Raji (cell line): ENCODE results near the gene FOXN1.

Experiments used
- POLR2A ChIP-seq: IDR thresholded peaks from 2 replicates; pipeline ENCODE4 v1.6.1; 2011; ENCODE audit warnings: low read depth, low read length, control low read depth; ENCODE audit not compliant: insufficient read depth

FOXN1 gene, protein sequence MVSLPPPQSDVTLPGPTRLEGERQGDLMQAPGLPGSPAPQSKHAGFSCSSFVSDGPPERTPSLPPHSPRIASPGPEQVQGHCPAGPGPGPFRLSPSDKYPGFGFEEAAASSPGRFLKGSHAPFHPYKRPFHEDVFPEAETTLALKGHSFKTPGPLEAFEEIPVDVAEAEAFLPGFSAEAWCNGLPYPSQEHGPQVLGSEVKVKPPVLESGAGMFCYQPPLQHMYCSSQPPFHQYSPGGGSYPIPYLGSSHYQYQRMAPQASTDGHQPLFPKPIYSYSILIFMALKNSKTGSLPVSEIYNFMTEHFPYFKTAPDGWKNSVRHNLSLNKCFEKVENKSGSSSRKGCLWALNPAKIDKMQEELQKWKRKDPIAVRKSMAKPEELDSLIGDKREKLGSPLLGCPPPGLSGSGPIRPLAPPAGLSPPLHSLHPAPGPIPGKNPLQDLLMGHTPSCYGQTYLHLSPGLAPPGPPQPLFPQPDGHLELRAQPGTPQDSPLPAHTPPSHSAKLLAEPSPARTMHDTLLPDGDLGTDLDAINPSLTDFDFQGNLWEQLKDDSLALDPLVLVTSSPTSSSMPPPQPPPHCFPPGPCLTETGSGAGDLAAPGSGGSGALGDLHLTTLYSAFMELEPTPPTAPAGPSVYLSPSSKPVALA

DNA sequence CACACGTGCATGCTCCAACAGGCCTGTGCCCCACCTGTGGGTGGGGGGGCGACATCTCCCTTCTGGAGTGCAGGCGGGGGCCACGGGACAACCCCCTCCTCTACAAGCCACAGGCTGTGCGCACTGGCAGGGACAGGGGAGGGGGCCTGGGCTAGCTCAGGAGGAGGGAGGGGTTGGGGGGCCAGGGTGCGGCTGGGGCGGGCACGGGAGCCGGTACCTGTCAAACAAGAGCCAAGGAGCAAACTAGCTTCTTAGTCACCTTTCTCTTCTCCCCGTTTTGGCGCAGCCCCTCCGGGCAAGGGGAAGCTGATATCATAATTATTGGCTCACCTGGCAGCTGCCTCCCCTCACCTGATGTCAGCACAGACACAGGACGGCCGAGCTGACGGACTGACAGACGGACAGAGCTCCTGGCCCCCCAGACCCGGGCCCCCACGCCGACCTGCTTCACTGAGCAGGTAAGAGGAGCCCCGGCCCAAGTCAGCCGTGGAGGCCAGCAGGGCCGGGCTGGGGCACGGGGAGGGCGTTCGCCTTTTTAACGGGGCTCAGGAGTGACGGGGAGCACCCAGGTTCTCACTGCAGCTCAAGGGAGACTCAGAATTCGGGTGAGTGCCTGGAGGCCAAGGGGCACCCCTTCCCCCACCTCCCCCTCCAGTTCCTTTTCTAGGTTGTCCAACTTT lies at the start of gene FOXN1:
Gene FOXN1, plus strand, starts transcription at position 363 of the 680 bp plus-strand sequence. CDS start 17,622 bp downstream, outside the sequence.
- no peak for TF ChIP-seq POLR2A

DNA sequence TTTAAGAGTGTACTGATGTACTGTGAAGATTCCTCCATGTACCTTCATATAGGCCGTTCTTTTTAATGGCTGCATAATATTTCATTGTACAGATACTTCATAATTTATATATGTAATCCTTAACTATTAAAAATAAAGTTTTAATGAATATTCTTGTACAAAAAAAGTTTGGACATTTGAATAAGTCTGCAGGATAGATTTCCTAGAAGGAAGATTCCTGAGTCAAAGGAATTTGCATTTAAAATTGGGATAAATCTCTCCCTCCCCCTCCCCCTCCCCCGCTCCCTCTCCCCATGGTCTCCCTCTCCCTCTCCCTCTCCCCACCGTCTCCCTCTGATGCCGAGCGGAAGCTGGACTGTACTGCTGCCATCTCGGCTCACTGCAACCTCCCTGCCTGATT lies 48.3 kb upstream of the FOXN1 start:
- no peak for TF ChIP-seq POLR2A

GRCh38 chr17:28460901-28461300 lies 45.2 kb upstream of the FOXN1 start:
- TF ChIP-seq POLR2A, result no peak

DNA sequence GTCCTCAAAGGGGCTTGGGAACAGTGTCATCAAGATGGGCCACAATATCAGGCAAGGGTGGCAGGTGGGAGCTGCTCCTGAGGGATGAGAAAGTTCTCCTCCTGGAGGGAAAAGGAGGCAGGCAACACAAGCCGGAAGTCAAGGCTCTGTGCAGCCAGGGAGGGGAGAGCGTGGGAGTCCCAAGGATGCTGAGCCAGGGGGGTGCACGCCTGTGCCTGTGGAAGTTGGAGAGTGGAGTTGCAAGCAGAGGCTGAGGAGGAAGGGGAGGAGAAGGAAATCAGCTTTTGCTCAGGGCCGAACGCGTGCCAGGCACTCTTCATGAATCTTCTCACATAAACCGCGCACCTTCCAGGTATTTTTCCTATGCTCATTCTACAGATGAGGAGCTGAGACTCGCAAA lies 40.1 kb upstream of the FOXN1 start:
- no peak for TF ChIP-seq POLR2A

- TF ChIP-seq POLR2A, result no peak
Observed at GRCh38 chr17:28466521-28467048, 39.6 kb upstream of the FOXN1 start.

GRCh38 chr17:28467456-28468025 lies 38.6 kb upstream of the FOXN1 start:
- TF ChIP-seq POLR2A, result no peak

DNA sequence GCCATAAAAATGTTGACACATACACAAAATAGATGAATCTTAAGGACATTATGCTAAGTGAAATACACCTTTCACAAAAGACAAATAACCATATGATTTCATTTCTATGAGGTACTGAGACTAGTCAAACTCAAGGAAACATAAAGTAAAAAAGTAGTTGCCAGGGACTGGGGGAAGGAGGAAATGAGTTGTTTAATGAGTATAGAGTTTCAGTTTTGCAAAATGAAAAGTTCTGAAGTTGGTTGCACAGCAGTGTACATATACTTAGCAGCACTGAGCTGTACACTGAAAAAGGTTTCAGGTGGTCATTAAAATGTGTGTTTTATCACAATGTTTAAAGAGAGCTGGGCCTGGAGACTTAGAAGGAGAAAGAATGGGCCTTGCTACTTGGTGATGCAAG lies 37.4 kb upstream of the FOXN1 start:
- TF ChIP-seq POLR2A, result no peak

- no peak for TF ChIP-seq POLR2A
Observed at GRCh38 chr17:28469376-28469775, 36.8 kb upstream of the FOXN1 start.

DNA sequence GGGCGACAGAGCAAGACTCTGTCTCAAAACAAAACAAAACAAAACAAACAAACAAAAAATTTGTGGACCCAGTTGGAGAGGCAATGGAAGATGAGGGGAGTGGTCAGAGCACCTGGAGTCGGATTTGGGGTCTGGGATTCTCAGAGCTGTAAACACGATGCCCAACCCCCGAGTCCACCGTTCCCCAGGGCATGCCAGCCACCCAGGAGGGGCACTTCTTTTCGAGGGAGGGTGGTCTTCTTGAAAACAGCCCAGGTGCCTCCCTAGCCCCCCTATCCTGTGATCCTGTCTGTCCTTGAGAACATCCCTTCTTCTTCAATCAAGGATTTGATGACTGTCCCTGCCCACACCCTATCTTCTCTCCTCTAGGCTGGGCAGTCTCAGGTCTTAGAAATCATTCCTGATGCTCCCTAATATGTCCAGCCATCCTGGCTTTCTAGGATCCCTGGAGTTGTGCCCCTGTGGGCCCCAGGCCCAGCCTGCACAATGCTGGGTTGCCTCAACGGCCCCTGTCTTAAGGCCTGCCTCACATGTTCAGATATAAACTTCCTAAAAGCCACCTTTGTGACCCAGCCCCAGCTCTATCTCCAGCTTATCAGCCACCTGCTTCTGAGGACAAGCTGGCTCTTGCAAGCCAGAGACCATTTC lies 35.8 kb upstream of the FOXN1 start:
- no peak for TF ChIP-seq POLR2A

- TF ChIP-seq POLR2A, result no peak
Observed at GRCh38 chr17:28470914-28471366, 35.2 kb upstream of the FOXN1 start.

DNA sequence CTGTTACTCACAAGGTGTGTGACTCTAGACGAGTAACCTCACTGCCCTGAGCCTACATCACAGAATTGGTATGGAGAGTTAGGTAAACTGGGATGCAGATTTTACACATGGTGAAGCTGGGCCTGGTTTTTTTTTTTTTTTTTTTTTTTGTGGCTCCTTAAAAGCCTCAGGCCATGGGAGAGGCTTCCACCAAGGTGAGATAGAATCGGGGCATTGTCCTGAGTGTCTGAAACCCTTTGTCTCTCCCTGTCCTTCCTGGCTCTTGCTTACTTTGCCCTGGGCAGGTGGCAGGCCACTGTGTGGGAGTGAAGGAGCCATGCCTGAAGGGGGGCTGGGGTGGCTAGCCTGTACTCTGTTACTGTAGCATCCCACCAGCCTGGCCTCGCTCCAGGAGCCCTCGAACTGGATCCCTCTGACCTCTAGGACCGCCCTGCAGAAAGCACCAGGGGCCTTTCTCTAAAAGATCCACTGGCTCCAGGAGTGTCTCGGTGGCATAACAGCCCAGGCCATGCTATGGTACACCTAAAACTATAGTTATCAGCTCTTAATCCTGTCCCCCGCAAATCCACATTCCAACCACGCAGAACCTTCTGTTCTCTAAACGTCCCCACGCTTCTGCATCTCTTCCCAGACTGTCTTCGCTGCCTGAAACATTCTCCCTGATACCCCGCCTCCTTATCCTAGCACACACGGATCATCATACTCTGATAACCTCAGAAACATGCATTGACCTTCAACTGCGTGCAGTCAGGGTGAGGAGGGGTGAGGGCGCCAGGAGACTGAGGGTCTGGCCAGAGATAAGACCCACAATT lies 34.4 kb upstream of the FOXN1 start:
- TF ChIP-seq POLR2A, result no peak

DNA sequence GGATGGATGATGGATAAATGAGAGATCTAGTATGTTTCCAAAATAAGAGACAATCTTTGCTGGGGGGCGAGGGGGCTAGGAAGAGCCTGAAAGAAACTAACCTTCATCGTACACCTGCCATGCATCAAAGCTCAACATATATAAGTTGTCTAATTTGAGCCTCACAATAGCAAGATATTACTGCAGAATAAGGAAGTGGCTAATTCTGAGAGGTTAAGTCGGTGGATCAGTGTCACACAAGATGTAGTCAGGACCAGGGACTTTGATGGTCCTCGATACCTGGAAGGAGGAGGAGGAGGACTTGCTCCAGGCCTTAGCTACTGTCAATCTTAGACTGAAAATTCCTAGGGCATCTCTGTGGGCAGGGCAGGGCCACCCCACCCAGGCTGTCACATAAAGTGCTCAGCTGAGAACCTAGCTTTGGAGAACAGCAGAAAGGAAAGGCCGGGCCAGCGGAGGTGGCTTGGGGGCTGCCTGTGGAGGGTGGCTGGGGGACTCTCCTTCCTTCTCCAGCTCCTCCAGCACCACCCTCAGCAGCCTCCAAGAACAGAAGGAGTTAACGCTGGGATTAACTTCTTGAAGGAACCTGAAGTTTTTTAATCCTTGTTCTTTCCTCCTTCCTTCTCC lies 33.2 kb upstream of the FOXN1 start:
- TF ChIP-seq POLR2A, result no peak

GRCh38 chr17:28473542-28473941 lies 32.6 kb upstream of the FOXN1 start, which contains the start of gene SLC13A2:
Gene SLC13A2 (plus strand): TSS chr17:28473644. CDS start chr17:28473713, 69 bp downstream.
- TF ChIP-seq POLR2A, result no peak
